A549 (cell line): ENCODE results near the gene FST. TPM values are rescaled to one million over a fixed set of nuclear protein-coding genes. Genes with fewer than 3 reads are reported as not detected.

Experiments
- ATAC-seq, 2 experiments: fragments of 200-7000 bp in 1 of 2; fragments of >200 bp in 1 of 2; cut with Nextera tagmentation in 1 of 2; cut with Tn5 transposase in 1 of 2; 3 replicates each; pipeline versions ENCODE4 v1.8.0 to v1.9.1; 2018 to 2020; ENCODE audit warnings: mild to moderate bottlenecking in 1 of 2, moderate library complexity in 1 of 2
- CTCF ChIA-PET: fragments of 300-600 bp; sonication (Branson Sonifier 250); formaldehyde crosslinking; extraction: SDS; loops from one replicate; lab custom pipeline; 2021; ENCODE audit warnings: antibody characterized with exemption, inconsistent platforms; lab: Yijun Ruan, JAX
- POLR2A ChIA-PET: fragments of 350-600 bp; formaldehyde crosslinking; extraction: SDS; loops from one replicate; lab custom pipeline; 2021; ENCODE audit warnings: antibody characterized with exemption, inconsistent platforms; lab: Yijun Ruan, JAX
- DNase-seq, 2 experiments: peaks; one replicate each; pipeline versions ENCODE4 v3.0.0 to v3.0.0-alpha.2; 2011 to 2016; ENCODE audit warnings: low read depth in 1 of 2, low spot score in 1 of 2
- FAIRE-seq: peaks from 2 replicates; lab custom pipeline; 2011; peaks lifted over from hg19 to GRCh38; lab: Jason Lieb, UNC
- H3K27ac ChIP-seq, 2 experiments: fragments of >200 bp; sonication (Bioruptor Twin); formaldehyde crosslinking; 3 replicates each; pipeline ENCODE4 v1.5.1; 2016 to 2017
- H3K4me1 ChIP-seq: fragments of >200 bp; sonication (Bioruptor Twin); formaldehyde crosslinking; 3 replicates; pipeline ENCODE4 v1.6.1; 2016
- H3K4me2 ChIP-seq: fragments of >200 bp; sonication (Bioruptor Twin); formaldehyde crosslinking; 3 replicates; pipeline ENCODE4 v1.6.1; 2016
- H3K4me3 ChIP-seq: fragments of >200 bp; sonication (Bioruptor Twin); formaldehyde crosslinking; 3 replicates; pipeline ENCODE4 v1.5.1; 2016
- H3K9me3 ChIP-seq: fragments of >200 bp; sonication (Bioruptor Twin); formaldehyde crosslinking; 3 replicates; pipeline ENCODE4 v1.6.1; 2016
- CBX2 ChIP-seq: fragments of 200-600 bp; sonication (generic); IDR thresholded peaks from 2 replicates; pipeline ENCODE4 v1.6.1; 2016; ENCODE audit warnings: low read depth, mild to moderate bottlenecking, borderline replicate concordance
- CBX8 ChIP-seq: fragments of 200-600 bp; sonication (generic); IDR thresholded peaks from 2 replicates; pipeline ENCODE4 v1.6.1; 2016
- CEBPB ChIP-seq, 2 experiments: fragments of >200 bp in 1 of 2; sonication (Bioruptor Twin) in 1 of 2; formaldehyde crosslinking in 1 of 2; IDR thresholded peaks; 2 replicates each; pipeline ENCODE4 v1.6.1; 2012 to 2016
- EP300 ChIP-seq, 2 experiments: fragments of >200 bp; sonication (Bioruptor Twin); formaldehyde crosslinking; IDR thresholded peaks; 2 replicates in 1 of 2; 3 replicates in 1 of 2; pipeline ENCODE4 v1.6.1; 2016 to 2017
- ESRRA ChIP-seq: fragments of 150-350 bp; IDR thresholded peaks from 2 replicates; pipeline ENCODE4 v1.6.1; 2014; ENCODE audit warnings: mild to moderate bottlenecking, low read length, borderline replicate concordance
- FOXS1 ChIP-seq: fragments of 250-450 bp; sonication (Bioruptor Pico); IDR thresholded peaks from 2 replicates; pipeline ENCODE4 v1.5.0; 2020; ENCODE audit warnings: mild to moderate bottlenecking, moderate library complexity
- HDAC2 ChIP-seq: fragments of 200-600 bp; sonication (generic); IDR thresholded peaks from 2 replicates; pipeline ENCODE4 v1.6.1; 2016
- HMGXB4 ChIP-seq: fragments of 250-450 bp; sonication (Bioruptor Pico); IDR thresholded peaks from 2 replicates; pipeline ENCODE4 v1.5.0; 2021; ENCODE audit warnings: mild to moderate bottlenecking, moderate library complexity, borderline replicate concordance
- KDM1A ChIP-seq: fragments of 200-600 bp; sonication (generic); IDR thresholded peaks from 2 replicates; pipeline ENCODE4 v1.6.1; 2016; ENCODE audit warnings: low read depth, mild to moderate bottlenecking
- MYC ChIP-seq: IDR thresholded peaks from 2 replicates; pipeline ENCODE4 v1.6.1; 2012; ENCODE audit warnings: mild to moderate bottlenecking, inconsistent platforms, low read length, improper control_type of control experiment, borderline replicate concordance
- NR3C1 ChIP-seq: fragments of >200 bp; sonication (Bioruptor Twin); formaldehyde crosslinking; IDR thresholded peaks from 3 replicates; pipeline ENCODE4 v1.6.1; 2017
- TFCP2L1 ChIP-seq: fragments of 250-450 bp; sonication (Bioruptor Pico); IDR thresholded peaks from 2 replicates; pipeline ENCODE4 v1.5.0; 2021; ENCODE audit warnings: mild to moderate bottlenecking
- ZC3H11A ChIP-seq: fragments of 450-650 bp; IDR thresholded peaks from 2 replicates; pipeline ENCODE4 v1.6.1; 2014; ENCODE audit warnings: antibody characterized with exemption, mild to moderate bottlenecking
- WGBS: methylation state at CpG from one replicate; pipeline ENCODE4 v1.1.6; 2017; ENCODE audit errors: missing lambda C conversion rate; 5-methylcytosine and 5-hydroxymethylcytosine counted together
- polyA plus RNA-seq, 4 experiments: library from polyadenylated mRNA; depleted of rRNA in 3 of 4; stranded (reverse); fragments of >200 nt; fragmentation: RNase III in 1 of 4; extraction: RNeasy Plus Mini Kit Qiagen cat#74134 plus additional on column Dnase treatment in 1 of 4; gene quantifications; 2 replicates in 3 of 4; 3 replicates in 1 of 4; pipeline ENCODE4 v1.2.3, GENCODE V29; 2011 to 2017

The FST gene
- polyA plus RNA-seq, 2 of the 4 experiments (the other 2 are of a cell fraction), result 3.8 to 10.1 TPM

- WGBS, result 69% methylated on average over 6 of the region's 6 CpGs
- FAIRE-seq (no peak), DNase-seq (no peak), ATAC-seq (no peak)
- Histone ChIP-seq H3K27ac (no peak overlapping the region), H3K4me1 (no peaks in the 10 kb centered on the region), H3K4me3 (no peak overlapping the region), H3K4me2 (no peak overlapping the region), H3K9me3 (no peaks in the 10 kb centered on the region)
- TF ChIP-seq CEBPB (IDR thresholded peaks at IDR 0.05) (no peak), ESRRA (no peak), ZC3H11A (no peak), MYC (no peak), KDM1A (no peak), HDAC2 (no peak)
- CTCF ChIA-PET, result no interaction called here
- POLR2A ChIA-PET, result no interaction called here
Measured at GRCh38 chr5:53515988-53516387, 35.6 kb downstream of the FST start.

GRCh38 chr5:53520813-53521212 is 40.4 kb downstream of the FST start:
- Histone ChIP-seq H3K4me2 (no peak overlapping the region), H3K27ac (no peak overlapping the region), H3K4me1 (no peaks in the 10 kb centered on the region), H3K4me3 (no peak overlapping the region), H3K9me3 (peaks cover 11% of the 10 kb centered on the region; the same call in 2 of the 3 replicates)
- TF ChIP-seq CBX2 (no peak), CBX8 (no peak), TFCP2L1 (CRISPR knock-in tag) (no peak), FOXS1 (no peak), EP300 (IDR thresholded peaks at IDR 0.05) (no peak), HMGXB4 (CRISPR knock-in tag) (no peak), NR3C1 (no peak)
- ATAC-seq (no peak), DNase-seq (no peak), FAIRE-seq (peak; percentile 46)
- POLR2A ChIA-PET, result no interaction called here
- CTCF ChIA-PET, result no interaction called here

Other genes with a start within 250 kb of the FST start
- 211 and 260 TPM in 2 replicates for gene NDUFS4, start 80.0 kb downstream of the FST start, polyA plus RNA-seq (2011; rRNA removed)
- 161 to 167 TPM (median 163 TPM) in 3 replicates for gene NDUFS4, start 80.0 kb downstream of the FST start, polyA plus RNA-seq (2017; fragmentation: RNase III; extraction: RNeasy Plus Mini Kit Qiagen cat#74134 plus additional on column Dnase treatment)